Sigmoid colon (tissue), 4 donors: ENCODE results near the gene HIC2.
"Not testable (repeated sequence)": the region's sequence is repeated elsewhere in the genome, so short reads cannot be mapped to it uniquely, and the experiment has no call there.

Source experiments
- EP300 ChIP-seq, 4 donors: sonication (generic); formaldehyde crosslinking; IDR thresholded peaks; one replicate each; pipeline ENCODE4 v1.6.1; 2017; ENCODE audit warnings: antibody characterized with exemption in 4 of 4
- POLR2AphosphoS5 ChIP-seq, 4 donors: sonication (generic); formaldehyde crosslinking; IDR thresholded peaks; one replicate each; pipeline ENCODE4 v1.6.1; 2017; ENCODE audit warnings: antibody characterized with exemption in 4 of 4
- TF ChIP-seq, protein P1 (sequence below), 4 experiments: fragments of 450-650 bp in 3 of 4; fragments of 200-600 bp in 1 of 4; IDR thresholded peaks; one replicate each; pipeline ENCODE4 v1.5.1; 2016 to 2019; ENCODE audit warnings: antibody characterized with exemption in 4 of 4, mild to moderate bottlenecking in 3 of 4, moderate library complexity in 2 of 4

DNA sequence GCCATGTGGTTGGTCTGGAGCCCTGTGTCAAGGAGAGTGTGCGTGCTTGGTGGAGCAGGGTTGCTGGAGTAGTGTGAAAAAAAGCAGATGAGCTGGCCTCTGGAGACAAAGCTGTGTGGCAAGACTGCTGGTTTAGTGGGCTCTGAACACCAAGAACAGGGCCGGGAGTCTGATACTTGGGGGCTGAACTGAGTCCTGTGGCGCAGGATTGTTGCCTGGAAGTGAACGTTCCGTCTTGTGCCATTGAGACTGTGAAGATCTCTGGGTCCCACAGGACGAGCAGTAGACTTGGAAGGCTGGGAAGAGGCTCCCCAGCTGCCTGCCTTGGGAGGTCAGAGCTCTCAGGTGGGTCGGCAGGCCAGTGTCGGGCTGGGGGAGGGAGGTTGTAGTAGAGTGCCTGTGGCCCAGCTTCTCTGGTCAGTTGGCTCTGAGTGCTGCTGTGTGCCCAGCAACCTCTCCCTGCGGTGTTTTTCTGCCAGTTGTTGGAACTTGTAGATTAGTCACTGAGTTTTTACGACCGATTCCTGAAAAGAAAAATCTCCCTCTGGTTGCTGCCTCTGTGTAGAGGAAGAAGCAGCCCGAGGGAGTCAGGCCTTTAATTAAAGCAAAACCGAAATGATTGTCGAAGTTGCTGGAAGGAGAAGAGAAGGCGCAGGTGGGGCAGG is 1.9 kb downstream of the HIC2 start:
- TF ChIP-seq, protein P1, sequence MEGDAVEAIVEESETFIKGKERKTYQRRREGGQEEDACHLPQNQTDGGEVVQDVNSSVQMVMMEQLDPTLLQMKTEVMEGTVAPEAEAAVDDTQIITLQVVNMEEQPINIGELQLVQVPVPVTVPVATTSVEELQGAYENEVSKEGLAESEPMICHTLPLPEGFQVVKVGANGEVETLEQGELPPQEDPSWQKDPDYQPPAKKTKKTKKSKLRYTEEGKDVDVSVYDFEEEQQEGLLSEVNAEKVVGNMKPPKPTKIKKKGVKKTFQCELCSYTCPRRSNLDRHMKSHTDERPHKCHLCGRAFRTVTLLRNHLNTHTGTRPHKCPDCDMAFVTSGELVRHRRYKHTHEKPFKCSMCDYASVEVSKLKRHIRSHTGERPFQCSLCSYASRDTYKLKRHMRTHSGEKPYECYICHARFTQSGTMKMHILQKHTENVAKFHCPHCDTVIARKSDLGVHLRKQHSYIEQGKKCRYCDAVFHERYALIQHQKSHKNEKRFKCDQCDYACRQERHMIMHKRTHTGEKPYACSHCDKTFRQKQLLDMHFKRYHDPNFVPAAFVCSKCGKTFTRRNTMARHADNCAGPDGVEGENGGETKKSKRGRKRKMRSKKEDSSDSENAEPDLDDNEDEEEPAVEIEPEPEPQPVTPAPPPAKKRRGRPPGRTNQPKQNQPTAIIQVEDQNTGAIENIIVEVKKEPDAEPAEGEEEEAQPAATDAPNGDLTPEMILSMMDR (IDR thresholded peaks at IDR 0.05) = not testable (repeated sequence)
- not testable (repeated sequence) for TF ChIP-seq EP300, POLR2AphosphoS5 (IDR thresholded peaks at IDR 0.05)
